GM12878 (cell line): ENCODE data around the gene TIMM17A. TPM values are rescaled to one million over a fixed set of nuclear protein-coding genes. Genes with fewer than 3 reads are reported as not detected.
A peak's percentile ranks its signal among the peaks of the same experiment; 100 is the strongest.

ENCODE experiments used
- ATAC-seq: fragments of 200-7000 bp; cut with Tn5 transposase; 3 replicates; pipeline ENCODE4 v1.9.1; 2020; ENCODE audit warnings: mild to moderate bottlenecking, moderate library complexity
- BruUV-seq: library from RNA; stranded (reverse); fragments of 400-500 nt; replicated peaks from 2 replicates; lab custom pipeline; 2021; lab: Mats Ljungman, UMichigan
- CTCF ChIA-PET: fragments of 300-600 bp; sonication (Branson Sonifier 250); formaldehyde crosslinking; extraction: SDS; loops from one replicate; lab custom pipeline; 2021; ENCODE audit warnings: inconsistent platforms; lab: Yijun Ruan, JAX
- POLR2A ChIA-PET: fragments of 350-600 bp; formaldehyde crosslinking; extraction: SDS; loops from one replicate; lab custom pipeline; 2021; ENCODE audit warnings: inconsistent platforms; lab: Charles Lee
- RAD21 ChIA-PET: fragments of 300-600 bp; sonication (Branson Sonifier 250); formaldehyde crosslinking; loops from one replicate; lab custom pipeline; 2023; ENCODE audit warnings: antibody characterized with exemption; ENCODE audit not compliant: unreplicated experiment; lab: Charles Lee
- SMC1A ChIA-PET: fragments of 300-600 bp; sonication (Branson Sonifier 250); formaldehyde crosslinking; loops from one replicate; lab custom pipeline; 2023; ENCODE audit not compliant: unreplicated experiment, uncharacterized antibody; lab: Charles Lee
- DNase-seq: peaks from one replicate; pipeline ENCODE4 v3.0.0-alpha.2; 2011; ENCODE audit warnings: low read depth, low spot score
- FAIRE-seq: peaks from 3 replicates; lab custom pipeline; 2011; peaks lifted over from hg19 to GRCh38; lab: Jason Lieb, UNC
- H2AFZ ChIP-seq: 2 replicates; pipeline ENCODE4 v1.6.0; 2011; ENCODE audit warnings: low read depth, low read length, control low read depth; ENCODE audit not compliant: control insufficient read depth
- H3K27ac ChIP-seq: 2 replicates; pipeline ENCODE4 v1.5.1; 2011; ENCODE audit warnings: control low read depth; ENCODE audit not compliant: control insufficient read depth, insufficient read depth
- H3K27me3 ChIP-seq, 2 experiments: replicated peaks in 1 of 2; 2 replicates each; pipeline versions ENCODE4 v1.6.0 to v1.6.1; 2011; ENCODE audit warnings: low read length in 1 of 2; ENCODE audit not compliant: control insufficient read depth in 2 of 2, insufficient read depth in 2 of 2
- H3K36me3 ChIP-seq, 2 experiments: 2 replicates each; pipeline ENCODE4 v1.5.1; 2011; ENCODE audit warnings: low read length in 1 of 2; ENCODE audit not compliant: control insufficient read depth in 2 of 2, insufficient read depth in 2 of 2
- H3K4me1 ChIP-seq: 2 replicates; pipeline ENCODE4 v1.6.1; 2011; ENCODE audit warnings: mild to moderate bottlenecking, low read length, moderate library complexity, mixed read lengths; ENCODE audit not compliant: control insufficient read depth, insufficient read depth
- H3K4me2 ChIP-seq: 2 replicates; pipeline ENCODE4 v1.6.0; 2011; ENCODE audit warnings: control low read depth; ENCODE audit not compliant: control insufficient read depth, insufficient read depth
- H3K4me3 ChIP-seq: fragments of 200-600 bp; sonication (generic); 2 replicates; pipeline ENCODE4 v1.5.1; 2016
- H3K79me2 ChIP-seq: 2 replicates; pipeline ENCODE4 v1.6.0; 2011; ENCODE audit warnings: low read length; ENCODE audit not compliant: control insufficient read depth, insufficient read depth
- H3K9ac ChIP-seq: 2 replicates; pipeline ENCODE4 v1.8.0; 2011; ENCODE audit warnings: low read length, control low read depth, mixed read lengths; ENCODE audit not compliant: control insufficient read depth, insufficient read depth
- H3K9me3 ChIP-seq: replicated peaks from 3 replicates; pipeline ENCODE4 v1.5.1; 2011; ENCODE audit warnings: mild to moderate bottlenecking, low read length; ENCODE audit not compliant: control insufficient read depth, insufficient read depth
- H4K20me1 ChIP-seq: 2 replicates; pipeline ENCODE4 v1.6.0; 2011; ENCODE audit not compliant: control insufficient read depth, insufficient read depth
- CBX5 ChIP-seq: sonication (generic); IDR thresholded peaks from 2 replicates; pipeline ENCODE4 v1.6.1; 2016; ENCODE audit warnings: low read depth, moderate library complexity, mild to moderate bottlenecking, inconsistent platforms
- ETV6 ChIP-seq, 2 experiments: fragments of 450-650 bp in 1 of 2; IDR thresholded peaks in 1 of 2; conservative IDR thresholded peaks in 1 of 2; 2 replicates each; pipeline ENCODE4 v1.6.1; 2014; ENCODE audit warnings: antibody characterized with exemption in 1 of 2, borderline replicate concordance in 1 of 2, low read depth in 1 of 2, mild to moderate bottlenecking in 1 of 2, moderate library complexity in 1 of 2
- KAT2A ChIP-seq: conservative IDR thresholded peaks from 2 replicates; pipeline ENCODE4 v1.6.1; 2011; ENCODE audit warnings: low read depth, low read length; ENCODE audit not compliant: control insufficient read depth
- NR2C1 ChIP-seq: fragments of 450-650 bp; IDR thresholded peaks from 2 replicates; pipeline ENCODE4 v1.6.1; 2017; ENCODE audit warnings: antibody characterized with exemption, mild to moderate bottlenecking, moderate library complexity
- RCOR1 ChIP-seq: conservative IDR thresholded peaks from 2 replicates; pipeline ENCODE4 v1.6.1; 2012; ENCODE audit warnings: low read depth, low read length, improper control_type of control experiment
- SUZ12 ChIP-seq: fragments of 200-600 bp; sonication (generic); IDR thresholded peaks from one replicate; pipeline ENCODE4 v1.6.1; 2018; ENCODE audit warnings: antibody characterized with exemption, mild to moderate bottlenecking; ENCODE audit not compliant: unreplicated experiment
- WGBS: methylation state at CpG from one replicate; pipeline ENCODE4 v1.1.6; 2016; ENCODE audit warnings: low lambda C conversion rate; ENCODE audit not compliant: insufficient replicate concordance, insufficient coverage; ENCODE audit errors: missing lambda C conversion rate; 5-methylcytosine and 5-hydroxymethylcytosine counted together
- in situ Hi-C: fragments of 300-500 bp; cut with MboI; formaldehyde crosslinking; loops from 9 replicates; pipeline ENCODE4 v1.14.3; 2018; ENCODE audit warnings: mixed read lengths
- intact Hi-C: fragments of 100-400 bp; cut with micrococcal nuclease; formaldehyde crosslinking; loops from one replicate; pipeline ENCODE4 v1.14.2; 2022; ENCODE audit not compliant: unreplicated experiment
- polyA plus RNA-seq, 11 experiments: library from polyadenylated mRNA; depleted of rRNA in 4 of 11; unstranded in 6 of 11; stranded (reverse) in 5 of 11; fragments of >200 nt; fragmentation: Nextera tagmentation in 4 of 11; fragmentation: Illumina TruSeq in 1 of 11; extraction: Ambion mirVana in 4 of 11; extraction: Trizol in 1 of 11; gene quantifications; 1 replicate in 1 of 11; 2 replicates in 10 of 11; pipeline versions ENCODE4 v1.2.1 to v1.2.3, GENCODE V29; 2011 to 2016; ENCODE audit warnings: inconsistent platforms in 2 of 11, missing spikeins in 2 of 11, low read depth in 1 of 11
- total RNA-seq, 4 experiments: library from RNA; depleted of rRNA in 3 of 4; stranded (reverse); fragments of >200 nt in 3 of 4; fragmentation: Illumina TruSeq in 1 of 4; extraction: Trizol in 1 of 4; gene quantifications; 2 replicates each; pipeline versions ENCODE4 v1.2.1 to v1.2.3, GENCODE V29; 2013 to 2021
- TF ChIP-seq, protein P1 (sequence below): fragments of 450-650 bp; IDR thresholded peaks from 2 replicates; pipeline ENCODE4 v1.6.1; 2017; ENCODE audit warnings: antibody characterized with exemption, mild to moderate bottlenecking, moderate library complexity
- TF ChIP-seq, protein P2 (sequence below): IDR thresholded peaks from 2 replicates; pipeline ENCODE4 v1.6.1; 2012; ENCODE audit warnings: improper control_type of control experiment, low read depth, low read length; ENCODE audit not compliant: insufficient replicate concordance
- TF ChIP-seq, protein P3 (sequence below): fragments of 450-650 bp; IDR thresholded peaks from 2 replicates; pipeline ENCODE4 v1.6.1; 2017; ENCODE audit warnings: borderline replicate concordance

The TIMM17A gene
- total and polyA plus RNA-seq, 10 of the 15 experiments (the other 5 are each of a cell fraction or from before 2014, with no cell fraction given), result 68.6 to 357 (median 92.4) TPM

DNA sequence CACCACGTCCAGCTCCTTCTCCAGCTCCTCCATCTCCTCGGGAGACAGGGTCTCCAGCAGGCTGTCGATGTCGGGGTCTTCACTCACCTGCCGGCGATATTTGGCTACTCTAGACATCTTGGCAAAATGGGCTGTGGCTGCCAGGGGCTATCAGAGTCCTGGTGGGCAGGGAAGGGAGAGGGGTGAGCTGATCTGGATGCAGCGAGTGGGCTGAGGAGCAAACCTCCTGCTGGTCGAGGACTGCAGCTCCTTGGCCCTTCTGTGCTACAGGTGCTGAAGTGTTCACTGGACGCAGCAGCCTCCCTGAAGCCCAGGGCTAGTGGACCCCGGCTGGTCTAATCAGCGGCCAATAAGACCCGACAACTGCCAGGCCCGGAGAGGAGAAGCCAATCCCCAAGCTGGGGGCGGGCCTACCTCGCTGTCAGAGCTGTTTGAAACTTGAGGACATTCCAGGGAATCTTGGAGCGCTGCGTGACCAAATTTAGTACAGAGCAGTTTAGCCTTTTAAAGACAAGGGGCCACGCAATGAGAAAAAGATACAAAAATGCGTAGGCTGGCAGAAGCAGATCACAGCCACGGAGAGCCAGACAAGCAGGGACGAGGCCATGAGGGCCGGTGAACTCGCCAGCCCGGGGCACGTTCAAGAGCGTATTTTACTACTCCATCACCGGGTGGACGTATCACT lies 8.9 kb upstream of the TIMM17A start, which contains the start of gene LMOD1 (continued):
- TF ChIP-seq, protein P1, sequence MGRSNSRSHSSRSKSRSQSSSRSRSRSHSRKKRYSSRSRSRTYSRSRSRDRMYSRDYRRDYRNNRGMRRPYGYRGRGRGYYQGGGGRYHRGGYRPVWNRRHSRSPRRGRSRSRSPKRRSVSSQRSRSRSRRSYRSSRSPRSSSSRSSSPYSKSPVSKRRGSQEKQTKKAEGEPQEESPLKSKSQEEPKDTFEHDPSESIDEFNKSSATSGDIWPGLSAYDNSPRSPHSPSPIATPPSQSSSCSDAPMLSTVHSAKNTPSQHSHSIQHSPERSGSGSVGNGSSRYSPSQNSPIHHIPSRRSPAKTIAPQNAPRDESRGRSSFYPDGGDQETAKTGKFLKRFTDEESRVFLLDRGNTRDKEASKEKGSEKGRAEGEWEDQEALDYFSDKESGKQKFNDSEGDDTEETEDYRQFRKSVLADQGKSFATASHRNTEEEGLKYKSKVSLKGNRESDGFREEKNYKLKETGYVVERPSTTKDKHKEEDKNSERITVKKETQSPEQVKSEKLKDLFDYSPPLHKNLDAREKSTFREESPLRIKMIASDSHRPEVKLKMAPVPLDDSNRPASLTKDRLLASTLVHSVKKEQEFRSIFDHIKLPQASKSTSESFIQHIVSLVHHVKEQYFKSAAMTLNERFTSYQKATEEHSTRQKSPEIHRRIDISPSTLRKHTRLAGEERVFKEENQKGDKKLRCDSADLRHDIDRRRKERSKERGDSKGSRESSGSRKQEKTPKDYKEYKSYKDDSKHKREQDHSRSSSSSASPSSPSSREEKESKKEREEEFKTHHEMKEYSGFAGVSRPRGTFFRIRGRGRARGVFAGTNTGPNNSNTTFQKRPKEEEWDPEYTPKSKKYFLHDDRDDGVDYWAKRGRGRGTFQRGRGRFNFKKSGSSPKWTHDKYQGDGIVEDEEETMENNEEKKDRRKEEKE, result no peak
- TF ChIP-seq ETV6 (conservative IDR thresholded peaks at IDR 0.05 in 1 of 2, IDR thresholded peaks at IDR 0.05 in 1 of 2; ENCODE audit: borderline replicate concordance in 1 of 2, low read depth in 1 of 2) (no peak), NR2C1 (no peak), KAT2A (no peak), SUZ12 (peak; percentile 56), RCOR1 (no peak)

DNA sequence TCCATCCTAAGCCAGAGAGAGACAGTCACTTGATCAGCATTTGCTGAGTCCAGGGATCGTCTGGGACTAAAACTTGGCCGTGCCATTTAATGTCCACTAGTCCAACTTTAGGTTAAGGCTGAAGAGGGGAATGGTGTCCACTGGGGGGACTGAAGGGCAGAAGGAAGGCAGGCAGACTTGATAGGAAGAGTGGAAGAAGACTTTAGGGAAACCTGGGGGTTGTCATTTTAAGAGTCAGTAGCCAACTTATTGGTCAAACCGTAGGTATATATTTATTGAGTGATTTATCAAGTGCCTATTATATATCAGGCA lies 7.7 kb upstream of the TIMM17A start:
- in situ Hi-C loops, result no loop called here
- CTCF ChIA-PET, result no interaction called here
- no peak for FAIRE-seq
- no peak overlapping the region for H3K9ac ChIP-seq
- SMC1A ChIA-PET, result no interaction called here
- H3K27me3 ChIP-seq, result peaks cover 13 to 17% of the 10 kb centered on the region in 2 experiments
- H3K79me2 ChIP-seq, result no peaks in the 10 kb centered on the region
- H3K36me3 ChIP-seq, result no peaks in the 10 kb centered on the region
- no peak for TF ChIP-seq CBX5
- TF ChIP-seq, protein P2, sequence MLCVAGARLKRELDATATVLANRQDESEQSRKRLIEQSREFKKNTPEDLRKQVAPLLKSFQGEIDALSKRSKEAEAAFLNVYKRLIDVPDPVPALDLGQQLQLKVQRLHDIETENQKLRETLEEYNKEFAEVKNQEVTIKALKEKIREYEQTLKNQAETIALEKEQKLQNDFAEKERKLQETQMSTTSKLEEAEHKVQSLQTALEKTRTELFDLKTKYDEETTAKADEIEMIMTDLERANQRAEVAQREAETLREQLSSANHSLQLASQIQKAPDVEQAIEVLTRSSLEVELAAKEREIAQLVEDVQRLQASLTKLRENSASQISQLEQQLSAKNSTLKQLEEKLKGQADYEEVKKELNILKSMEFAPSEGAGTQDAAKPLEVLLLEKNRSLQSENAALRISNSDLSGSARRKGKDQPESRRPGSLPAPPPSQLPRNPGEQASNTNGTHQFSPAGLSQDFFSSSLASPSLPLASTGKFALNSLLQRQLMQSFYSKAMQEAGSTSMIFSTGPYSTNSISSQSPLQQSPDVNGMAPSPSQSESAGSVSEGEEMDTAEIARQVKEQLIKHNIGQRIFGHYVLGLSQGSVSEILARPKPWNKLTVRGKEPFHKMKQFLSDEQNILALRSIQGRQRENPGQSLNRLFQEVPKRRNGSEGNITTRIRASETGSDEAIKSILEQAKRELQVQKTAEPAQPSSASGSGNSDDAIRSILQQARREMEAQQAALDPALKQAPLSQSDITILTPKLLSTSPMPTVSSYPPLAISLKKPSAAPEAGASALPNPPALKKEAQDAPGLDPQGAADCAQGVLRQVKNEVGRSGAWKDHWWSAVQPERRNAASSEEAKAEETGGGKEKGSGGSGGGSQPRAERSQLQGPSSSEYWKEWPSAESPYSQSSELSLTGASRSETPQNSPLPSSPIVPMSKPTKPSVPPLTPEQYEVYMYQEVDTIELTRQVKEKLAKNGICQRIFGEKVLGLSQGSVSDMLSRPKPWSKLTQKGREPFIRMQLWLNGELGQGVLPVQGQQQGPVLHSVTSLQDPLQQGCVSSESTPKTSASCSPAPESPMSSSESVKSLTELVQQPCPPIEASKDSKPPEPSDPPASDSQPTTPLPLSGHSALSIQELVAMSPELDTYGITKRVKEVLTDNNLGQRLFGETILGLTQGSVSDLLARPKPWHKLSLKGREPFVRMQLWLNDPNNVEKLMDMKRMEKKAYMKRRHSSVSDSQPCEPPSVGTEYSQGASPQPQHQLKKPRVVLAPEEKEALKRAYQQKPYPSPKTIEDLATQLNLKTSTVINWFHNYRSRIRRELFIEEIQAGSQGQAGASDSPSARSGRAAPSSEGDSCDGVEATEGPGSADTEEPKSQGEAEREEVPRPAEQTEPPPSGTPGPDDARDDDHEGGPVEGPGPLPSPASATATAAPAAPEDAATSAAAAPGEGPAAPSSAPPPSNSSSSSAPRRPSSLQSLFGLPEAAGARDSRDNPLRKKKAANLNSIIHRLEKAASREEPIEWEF, result no peak
- TF ChIP-seq, protein P3, sequence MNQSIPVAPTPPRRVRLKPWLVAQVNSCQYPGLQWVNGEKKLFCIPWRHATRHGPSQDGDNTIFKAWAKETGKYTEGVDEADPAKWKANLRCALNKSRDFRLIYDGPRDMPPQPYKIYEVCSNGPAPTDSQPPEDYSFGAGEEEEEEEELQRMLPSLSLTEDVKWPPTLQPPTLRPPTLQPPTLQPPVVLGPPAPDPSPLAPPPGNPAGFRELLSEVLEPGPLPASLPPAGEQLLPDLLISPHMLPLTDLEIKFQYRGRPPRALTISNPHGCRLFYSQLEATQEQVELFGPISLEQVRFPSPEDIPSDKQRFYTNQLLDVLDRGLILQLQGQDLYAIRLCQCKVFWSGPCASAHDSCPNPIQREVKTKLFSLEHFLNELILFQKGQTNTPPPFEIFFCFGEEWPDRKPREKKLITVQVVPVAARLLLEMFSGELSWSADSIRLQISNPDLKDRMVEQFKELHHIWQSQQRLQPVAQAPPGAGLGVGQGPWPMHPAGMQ, result no peak
- TF ChIP-seq, all 136 proteins: peak for 0
- DNase-seq (no peak), ATAC-seq (no peak)
- BruUV-seq, result no TSS peak
- WGBS, result 2% methylated on average over 3 of the region's 3 CpGs
- Histone ChIP-seq H3K4me2 (no peak overlapping the region), H3K4me1 (no peaks in the 10 kb centered on the region), H3K9me3 (no peaks in the 10 kb centered on the region), H3K4me3 (no peak overlapping the region), H3K27ac (no peak overlapping the region), H4K20me1 (no peaks in the 10 kb centered on the region), H2AFZ (no peak overlapping the region)
- intact Hi-C loops, result no loop called here
- ChIA-PET RAD21 (no interaction called here), POLR2A (no interaction called here)
